GM23338 (cell line): ENCODE measurements around the gene PLA2G1B. TPM values are rescaled to one million over a fixed set of nuclear protein-coding genes. Genes with fewer than 3 reads are reported as not detected.

Experiments
- ATAC-seq: fragments of 200-7000 bp; cut with Tn5 transposase; 3 replicates; pipeline ENCODE4 v1.9.1; 2020
- DNase-seq: peaks from one replicate; pipeline ENCODE4 v3.0.0-alpha.2; 2015; ENCODE audit warnings: low spot score
- H2AFZ ChIP-seq: fragments of 200-600 bp; sonication (generic); 2 replicates; pipeline ENCODE4 v1.8.0; 2016; ENCODE audit warnings: antibody characterized with exemption, mild to moderate bottlenecking, moderate library complexity
- H3F3A ChIP-seq: fragments of 200-600 bp; sonication (generic); replicated peaks from 2 replicates; pipeline ENCODE4 v1.8.0; 2017; ENCODE audit warnings: antibody characterized with exemption, mixed run types, low read depth
- H3K27ac ChIP-seq: fragments of 200-600 bp; sonication (generic); 2 replicates; pipeline ENCODE4 v1.6.1; 2016; ENCODE audit warnings: low read depth
- H3K27me3 ChIP-seq: fragments of 200-600 bp; sonication (generic); 2 replicates; pipeline ENCODE4 v1.8.0; 2016; ENCODE audit warnings: mild to moderate bottlenecking, mixed run types, moderate library complexity; ENCODE audit not compliant: insufficient read depth
- H3K36me3 ChIP-seq: fragments of 200-600 bp; sonication (generic); 2 replicates; pipeline ENCODE4 v1.8.0; 2016; ENCODE audit warnings: mild to moderate bottlenecking; ENCODE audit not compliant: insufficient read depth
- H3K4me1 ChIP-seq: fragments of 200-600 bp; sonication (generic); 2 replicates; pipeline ENCODE4 v1.8.0; 2016; ENCODE audit warnings: mild to moderate bottlenecking, moderate library complexity; ENCODE audit not compliant: insufficient read depth
- H3K4me2 ChIP-seq: fragments of 200-600 bp; sonication (generic); 2 replicates; pipeline ENCODE4 v1.7.1; 2017; ENCODE audit warnings: mixed run types
- H3K4me3 ChIP-seq: fragments of 200-600 bp; sonication (generic); 2 replicates; pipeline ENCODE4 v1.6.1; 2016; ENCODE audit warnings: mixed run types
- H3K79me2 ChIP-seq: fragments of 200-600 bp; sonication (generic); replicated peaks from 2 replicates; pipeline ENCODE4 v1.8.0; 2017; ENCODE audit warnings: mild to moderate bottlenecking; ENCODE audit not compliant: insufficient read depth
- H3K9me2 ChIP-seq: fragments of 200-600 bp; sonication (generic); 2 replicates; pipeline ENCODE4 v1.8.0; 2017; ENCODE audit not compliant: insufficient read depth
- H4K20me1 ChIP-seq: fragments of 200-600 bp; sonication (generic); replicated peaks from 2 replicates; pipeline ENCODE4 v1.8.0; 2017; ENCODE audit warnings: mild to moderate bottlenecking; ENCODE audit not compliant: insufficient read depth
- H3K27ac Mint-ChIP-seq: 2 replicates; pipeline ENCODE4 v1.8.0; 2020; ENCODE audit warnings: inconsistent platforms, mild to moderate bottlenecking, moderate library complexity, mixed read lengths
- H3K27me3 Mint-ChIP-seq: 3 replicates; pipeline ENCODE4 v1.8.0; 2022; ENCODE audit warnings: low read depth, mild to moderate bottlenecking, moderate library complexity, mixed read lengths, inconsistent platforms; ENCODE audit not compliant: insufficient read depth, poor library complexity
- H3K36me3 Mint-ChIP-seq: 3 replicates; pipeline ENCODE4 v1.8.0; 2021; ENCODE audit warnings: low read depth, mild to moderate bottlenecking, inconsistent platforms, moderate library complexity, mixed read lengths
- H3K4me1 Mint-ChIP-seq: 3 replicates; pipeline ENCODE4 v1.8.0; 2020; ENCODE audit warnings: mild to moderate bottlenecking, inconsistent platforms, mixed read lengths
- H3K4me3 Mint-ChIP-seq: 3 replicates; pipeline ENCODE4 v1.8.0; 2021; ENCODE audit warnings: moderate library complexity, mild to moderate bottlenecking, inconsistent platforms, mixed read lengths
- H3K9me3 Mint-ChIP-seq: 3 replicates; pipeline ENCODE4 v1.8.0; 2020; ENCODE audit warnings: moderate library complexity, mild to moderate bottlenecking, inconsistent platforms, mixed read lengths
- EZH2 ChIP-seq: fragments of 200-600 bp; sonication (generic); IDR thresholded peaks from one replicate; pipeline ENCODE4 v1.8.0; 2017; ENCODE audit warnings: antibody characterized with exemption, mild to moderate bottlenecking, low read depth; ENCODE audit not compliant: unreplicated experiment
- NANOG ChIP-seq: IDR thresholded peaks from 2 replicates; pipeline ENCODE4 v1.6.1; 2016; ENCODE audit warnings: antibody characterized with exemption, borderline replicate concordance
- STAT1 ChIP-seq: IDR thresholded peaks from one replicate; pipeline ENCODE4 v1.6.1; 2016; ENCODE audit warnings: antibody characterized with exemption; ENCODE audit not compliant: unreplicated experiment
- polyA plus RNA-seq: library from polyadenylated mRNA; unstranded; fragments of >200 nt; fragmentation: Nextera tagmentation; extraction: Ambion mirVana; gene quantifications from 2 replicates; pipeline ENCODE4 v1.2.1, GENCODE V29; 2016
- total RNA-seq: library from RNA; depleted of rRNA; stranded (reverse); fragments of >200 nt; shearing (Covaris generic); gene quantifications from 2 replicates; pipeline ENCODE4 v1.2.3, GENCODE V29; 2014
- TF ChIP-seq, protein P1 (sequence below), 2 experiments: fragments of 200-600 bp in 1 of 2; sonication (generic) in 1 of 2; conservative IDR thresholded peaks; 2 replicates each; pipeline versions ENCODE4 v1.5.1 to v1.6.1; 2016 to 2017; ENCODE audit warnings: antibody characterized with exemption in 2 of 2, low read depth in 2 of 2, mild to moderate bottlenecking in 2 of 2, moderate library complexity in 1 of 2
- TF ChIP-seq, protein P2 (sequence below): fragments of 250-450 bp; sonication (Bioruptor Pico); IDR thresholded peaks from 2 replicates; pipeline ENCODE4 v1.5.0; 2020; ENCODE audit warnings: mild to moderate bottlenecking, moderate library complexity

Gene PLA2G1B
- total and polyA plus RNA-seq, 2 experiments from 2014 or later, result not detected

DNA sequence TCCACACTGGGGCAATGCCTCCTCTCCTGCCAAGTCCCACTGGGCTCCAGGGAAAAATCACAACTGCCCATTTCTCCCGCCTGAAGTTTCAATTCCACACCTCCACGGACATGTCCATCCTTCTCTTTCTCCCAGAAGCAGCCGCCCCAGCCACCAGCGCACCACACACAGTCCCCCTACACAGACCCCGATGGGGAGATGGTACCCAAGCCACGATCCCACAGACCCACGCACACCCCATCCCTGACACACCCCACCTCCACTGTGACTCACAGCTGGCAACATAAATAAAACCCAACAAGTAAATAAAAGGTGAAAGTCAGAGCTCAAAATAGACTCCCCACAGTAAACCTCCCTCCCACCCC is 38.7 kb upstream of the PLA2G1B start:
- Histone ChIP-seq H3K4me2 (no peak overlapping the region; the same call in 1 of the 2 replicates), H3K79me2 (0 out of 2 replicates have a peak, but pooled peaks cover 7% of the 10 kb centered on the region), H3K36me3 (no peaks in the 10 kb centered on the region), H3K27ac (no peak overlapping the region), H3K4me3 (no peak overlapping the region), H3K27me3 (peaks cover 36% of the 10 kb centered on the region), H3K9me2 (no peaks in the 10 kb centered on the region), H2AFZ (no peak overlapping the region), H3K4me1 (peaks cover 43% of the 10 kb centered on the region), H4K20me1 (peaks cover 9% of the 10 kb centered on the region; the same call in 1 of the 2 replicates), H3F3A (peaks cover 25% of the 10 kb centered on the region)
- ATAC-seq, result no peak
- peaks cover 41% of the 10 kb centered on the region for H3K27me3 Mint-ChIP-seq
- H3K9me3 Mint-ChIP-seq, result no peaks in the 10 kb centered on the region; the same call in 2 of the 3 replicates
- H3K4me3 Mint-ChIP-seq, result peak overlapping the region; percentile 88; the same call in 1 of the 3 replicates
- peaks cover 68% of the 10 kb centered on the region for H3K4me1 Mint-ChIP-seq
- H3K36me3 Mint-ChIP-seq, result peaks cover 52% of the 10 kb centered on the region
- TF ChIP-seq STAT1 (no peak), NANOG (no peak), EZH2 (no peak)
- TF ChIP-seq, protein P1, sequence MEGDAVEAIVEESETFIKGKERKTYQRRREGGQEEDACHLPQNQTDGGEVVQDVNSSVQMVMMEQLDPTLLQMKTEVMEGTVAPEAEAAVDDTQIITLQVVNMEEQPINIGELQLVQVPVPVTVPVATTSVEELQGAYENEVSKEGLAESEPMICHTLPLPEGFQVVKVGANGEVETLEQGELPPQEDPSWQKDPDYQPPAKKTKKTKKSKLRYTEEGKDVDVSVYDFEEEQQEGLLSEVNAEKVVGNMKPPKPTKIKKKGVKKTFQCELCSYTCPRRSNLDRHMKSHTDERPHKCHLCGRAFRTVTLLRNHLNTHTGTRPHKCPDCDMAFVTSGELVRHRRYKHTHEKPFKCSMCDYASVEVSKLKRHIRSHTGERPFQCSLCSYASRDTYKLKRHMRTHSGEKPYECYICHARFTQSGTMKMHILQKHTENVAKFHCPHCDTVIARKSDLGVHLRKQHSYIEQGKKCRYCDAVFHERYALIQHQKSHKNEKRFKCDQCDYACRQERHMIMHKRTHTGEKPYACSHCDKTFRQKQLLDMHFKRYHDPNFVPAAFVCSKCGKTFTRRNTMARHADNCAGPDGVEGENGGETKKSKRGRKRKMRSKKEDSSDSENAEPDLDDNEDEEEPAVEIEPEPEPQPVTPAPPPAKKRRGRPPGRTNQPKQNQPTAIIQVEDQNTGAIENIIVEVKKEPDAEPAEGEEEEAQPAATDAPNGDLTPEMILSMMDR (conservative IDR thresholded peaks at IDR 0.05; ENCODE audit: low read depth in 2 of 2), result no peak
- TF ChIP-seq, protein P2, sequence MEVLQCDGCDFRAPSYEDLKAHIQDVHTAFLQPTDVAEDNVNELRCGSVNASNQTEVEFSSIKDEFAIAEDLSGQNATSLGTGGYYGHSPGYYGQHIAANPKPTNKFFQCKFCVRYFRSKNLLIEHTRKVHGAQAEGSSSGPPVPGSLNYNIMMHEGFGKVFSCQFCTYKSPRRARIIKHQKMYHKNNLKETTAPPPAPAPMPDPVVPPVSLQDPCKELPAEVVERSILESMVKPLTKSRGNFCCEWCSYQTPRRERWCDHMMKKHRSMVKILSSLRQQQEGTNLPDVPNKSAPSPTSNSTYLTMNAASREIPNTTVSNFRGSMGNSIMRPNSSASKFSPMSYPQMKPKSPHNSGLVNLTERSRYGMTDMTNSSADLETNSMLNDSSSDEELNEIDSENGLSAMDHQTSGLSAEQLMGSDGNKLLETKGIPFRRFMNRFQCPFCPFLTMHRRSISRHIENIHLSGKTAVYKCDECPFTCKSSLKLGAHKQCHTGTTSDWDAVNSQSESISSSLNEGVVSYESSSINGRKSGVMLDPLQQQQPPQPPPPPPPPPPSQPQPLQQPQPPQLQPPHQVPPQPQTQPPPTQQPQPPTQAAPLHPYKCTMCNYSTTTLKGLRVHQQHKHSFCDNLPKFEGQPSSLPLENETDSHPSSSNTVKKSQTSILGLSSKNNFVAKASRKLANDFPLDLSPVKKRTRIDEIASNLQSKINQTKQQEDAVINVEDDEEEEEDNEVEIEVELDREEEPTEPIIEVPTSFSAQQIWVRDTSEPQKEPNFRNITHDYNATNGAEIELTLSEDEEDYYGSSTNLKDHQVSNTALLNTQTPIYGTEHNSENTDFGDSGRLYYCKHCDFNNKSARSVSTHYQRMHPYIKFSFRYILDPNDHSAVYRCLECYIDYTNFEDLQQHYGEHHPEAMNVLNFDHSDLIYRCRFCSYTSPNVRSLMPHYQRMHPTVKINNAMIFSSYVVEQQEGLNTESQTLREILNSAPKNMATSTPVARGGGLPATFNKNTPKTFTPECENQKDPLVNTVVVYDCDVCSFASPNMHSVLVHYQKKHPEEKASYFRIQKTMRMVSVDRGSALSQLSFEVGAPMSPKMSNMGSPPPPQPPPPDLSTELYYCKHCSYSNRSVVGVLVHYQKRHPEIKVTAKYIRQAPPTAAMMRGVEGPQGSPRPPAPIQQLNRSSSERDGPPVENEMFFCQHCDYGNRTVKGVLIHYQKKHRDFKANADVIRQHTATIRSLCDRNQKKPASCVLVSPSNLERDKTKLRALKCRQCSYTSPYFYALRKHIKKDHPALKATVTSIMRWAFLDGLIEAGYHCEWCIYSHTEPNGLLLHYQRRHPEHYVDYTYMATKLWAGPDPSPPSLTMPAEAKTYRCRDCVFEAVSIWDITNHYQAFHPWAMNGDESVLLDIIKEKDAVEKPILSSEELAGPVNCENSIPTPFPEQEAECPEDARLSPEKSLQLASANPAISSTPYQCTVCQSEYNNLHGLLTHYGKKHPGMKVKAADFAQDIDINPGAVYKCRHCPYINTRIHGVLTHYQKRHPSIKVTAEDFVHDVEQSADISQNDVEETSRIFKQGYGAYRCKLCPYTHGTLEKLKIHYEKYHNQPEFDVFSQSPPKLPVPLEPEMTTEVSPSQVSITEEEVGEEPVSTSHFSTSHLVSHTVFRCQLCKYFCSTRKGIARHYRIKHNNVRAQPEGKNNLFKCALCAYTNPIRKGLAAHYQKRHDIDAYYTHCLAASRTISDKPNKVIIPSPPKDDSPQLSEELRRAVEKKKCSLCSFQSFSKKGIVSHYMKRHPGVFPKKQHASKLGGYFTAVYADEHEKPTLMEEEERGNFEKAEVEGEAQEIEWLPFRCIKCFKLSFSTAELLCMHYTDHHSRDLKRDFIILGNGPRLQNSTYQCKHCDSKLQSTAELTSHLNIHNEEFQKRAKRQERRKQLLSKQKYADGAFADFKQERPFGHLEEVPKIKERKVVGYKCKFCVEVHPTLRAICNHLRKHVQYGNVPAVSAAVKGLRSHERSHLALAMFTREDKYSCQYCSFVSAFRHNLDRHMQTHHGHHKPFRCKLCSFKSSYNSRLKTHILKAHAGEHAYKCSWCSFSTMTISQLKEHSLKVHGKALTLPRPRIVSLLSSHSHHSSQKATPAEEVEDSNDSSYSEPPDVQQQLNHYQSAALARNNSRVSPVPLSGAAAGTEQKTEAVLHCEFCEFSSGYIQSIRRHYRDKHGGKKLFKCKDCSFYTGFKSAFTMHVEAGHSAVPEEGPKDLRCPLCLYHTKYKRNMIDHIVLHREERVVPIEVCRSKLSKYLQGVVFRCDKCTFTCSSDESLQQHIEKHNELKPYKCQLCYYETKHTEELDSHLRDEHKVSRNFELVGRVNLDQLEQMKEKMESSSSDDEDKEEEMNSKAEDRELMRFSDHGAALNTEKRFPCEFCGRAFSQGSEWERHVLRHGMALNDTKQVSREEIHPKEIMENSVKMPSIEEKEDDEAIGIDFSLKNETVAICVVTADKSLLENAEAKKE (CRISPR knock-in tag), result no peak
- no peak for DNase-seq
- H3K27ac Mint-ChIP-seq, result 0 out of 2 replicates have a peak overlapping the region, but pooled peaks have one; percentile 78
